Stomach (tissue), 9 donors: ENCODE data around the gene MAST4. TPM values are rescaled to one million over a fixed set of nuclear protein-coding genes. Genes with fewer than 3 reads are reported as not detected.

Experiments
- DNase-seq, 2 donors: peaks; one replicate each; pipeline versions ENCODE4 v3.0.0 to v3.0.0-alpha.2; 2013 to 2019
- H3K27ac ChIP-seq, 5 donors: fragments of 200-600 bp in 4 of 5; sonication (generic) in 4 of 5; one replicate each; pipeline ENCODE4 v1.5.1; 2013 to 2019; ENCODE audit warnings: mild to moderate bottlenecking in 1 of 5, moderate library complexity in 1 of 5
- H3K27me3 ChIP-seq, 3 donors: fragments of 200-600 bp; sonication (generic); one replicate each; pipeline ENCODE4 v1.5.1; 2017 to 2019; ENCODE audit warnings: mixed run types in 1 of 3
- H3K36me3 ChIP-seq, 4 donors: fragments of 200-600 bp; sonication (generic); 1 replicate in 3 of 4; 2 replicates in 1 of 4; pipeline ENCODE4 v1.5.1; 2016 to 2019
- H3K4me1 ChIP-seq, 4 donors: fragments of 200-600 bp; sonication (generic); one replicate each; pipeline ENCODE4 v1.5.1; 2016 to 2019
- H3K4me3 ChIP-seq, 4 donors: fragments of 200-600 bp; sonication (generic) in 3 of 4; one replicate each; pipeline ENCODE4 v1.5.1; 2016 to 2019; ENCODE audit warnings: mild to moderate bottlenecking in 1 of 4
- H3K9me3 ChIP-seq, 4 donors: fragments of 200-600 bp; sonication (generic); one replicate each; pipeline ENCODE4 v1.5.1; 2016 to 2019
- CTCF ChIP-seq, 7 experiments: fragments of 450-650 bp in 4 of 7; fragments of 200-600 bp in 3 of 7; sonication (generic) in 3 of 7; IDR thresholded peaks; one replicate each; pipeline ENCODE4 v1.5.1; 2016 to 2019; ENCODE audit warnings: antibody characterized with exemption in 7 of 7, control low read depth in 2 of 7, mild to moderate bottlenecking in 1 of 7
- EP300 ChIP-seq: sonication (generic); formaldehyde crosslinking; IDR thresholded peaks from one replicate; pipeline ENCODE4 v1.6.1; 2017; ENCODE audit warnings: antibody characterized with exemption
- POLR2A ChIP-seq, 4 donors: fragments of 450-650 bp; IDR thresholded peaks; one replicate each; pipeline ENCODE4 v1.6.1; 2016; ENCODE audit warnings: antibody characterized with exemption in 4 of 4, control low read depth in 2 of 4, mild to moderate bottlenecking in 1 of 4, moderate library complexity in 1 of 4
- POLR2AphosphoS5 ChIP-seq, 3 donors: sonication (generic); formaldehyde crosslinking; IDR thresholded peaks; one replicate each; pipeline ENCODE4 v1.6.1; 2016; ENCODE audit warnings: antibody characterized with exemption in 3 of 3
- WGBS, 5 donors: extraction: QIAGEN DNeasy Blood & Tissue Kit in 3 of 5; methylation state at CpG; one replicate each; pipeline versions ENCODE4 v1.1.5 to v1.1.7; 2013 to 2018; 5-methylcytosine and 5-hydroxymethylcytosine counted together
- intact Hi-C: fragments of 100-400 bp; cut with DNase I; formaldehyde crosslinking; loops from one replicate; pipeline ENCODE4 v1.15.1; 2023; ENCODE audit warnings: low total_unique reads
- polyA plus RNA-seq, 3 donors: library from polyadenylated mRNA; stranded (reverse); fragments of 200-250 nt; gene quantifications; one replicate each; pipeline ENCODE4 v1.2.3, GENCODE V29; 2013
- total RNA-seq, 5 donors: library from RNA; depleted of rRNA; stranded (reverse); fragments of >200 nt; gene quantifications; one replicate each; pipeline versions ENCODE4 v1.1.0 to v1.2.3, GENCODE V29; 2014 to 2016
- donor health status: healthy with polysubstance abuse.
- donor health status: Bipolar disorder and iron deficiency.
- donor health status: healthy.

Gene MAST4
- total and polyA plus RNA-seq, 8 donors: 1.5 to 52.5 (median 32.1) TPM

GRCh38 chr5:66813306-66813705 lies 217.1 kb downstream of the MAST4 start:
- Histone ChIP-seq H3K27me3 (no peaks in the 10 kb centered on the region), H3K4me3 (no peak overlapping the region), H3K4me1 (no peaks in the 10 kb centered on the region), H3K9me3 (no peaks in the 10 kb centered on the region), H3K27ac (no peak overlapping the region), H3K36me3 (no peaks in the 10 kb centered on the region)
- TF ChIP-seq POLR2A (IDR thresholded peaks at IDR 0.05) (no peak), POLR2AphosphoS5 (IDR thresholded peaks at IDR 0.05) (no peak), EP300 (no peak), CTCF (IDR thresholded peaks at IDR 0.05) (no peak)
- WGBS, 5 donors: 78 to 89% (median 83%) methylated on average over 1 of the region's 1 CpG
- intact Hi-C loops: no loop called here
- DNase-seq: no peak

GRCh38 chr5:66814146-66814991 lies 218.2 kb downstream of the MAST4 start:
- intact Hi-C loops: no loop called here
- H3K4me1 ChIP-seq: no peaks in the 10 kb centered on the region

GRCh38 chr5:66818304-66818934 lies 222.2 kb downstream of the MAST4 start:
- intact Hi-C loops: no loop called here
- no peaks in the 10 kb centered on the region for H3K27me3 ChIP-seq

More at GRCh38 chr5:66814146-66814991, 218.2 kb downstream of the MAST4 start:
- Histone ChIP-seq H3K36me3 (no peaks in the 10 kb centered on the region), H3K4me3 (no peak overlapping the region), H3K27ac (no peak overlapping the region), H3K27me3 (no peaks in the 10 kb centered on the region), H3K9me3 (no peaks in the 10 kb centered on the region)
- whole genome bisulfite sequencing, 5 donors: 37 to 49% (median 42%) methylated on average over 6 of the region's 6 CpGs
- peak in 1 of 2 donors; percentile 76 for DNase-seq
- TF ChIP-seq POLR2AphosphoS5 (IDR thresholded peaks at IDR 0.05) (no peak), EP300 (no peak), POLR2A (IDR thresholded peaks at IDR 0.05) (no peak), CTCF (IDR thresholded peaks at IDR 0.05) (peak in 5 of 7 experiments; percentile 28 to 74 (median 46))

More at GRCh38 chr5:66818304-66818934, 222.2 kb downstream of the MAST4 start:
- no peak overlapping the region for H3K27ac ChIP-seq
- no peaks in the 10 kb centered on the region for H3K36me3 ChIP-seq
- H3K4me1 ChIP-seq: no peaks in the 10 kb centered on the region
- no peaks in the 10 kb centered on the region for H3K9me3 ChIP-seq
- no peak overlapping the region for H3K4me3 ChIP-seq
- 89 to 95% (median 93%) methylated on average over 5 of the region's 5 CpGs for WGBS, 5 donors
- no peak for DNase-seq
- no peak for TF ChIP-seq CTCF (IDR thresholded peaks at IDR 0.05)
- no peak for TF ChIP-seq POLR2A (IDR thresholded peaks at IDR 0.05)
- no peak for TF ChIP-seq POLR2AphosphoS5 (IDR thresholded peaks at IDR 0.05)
- TF ChIP-seq EP300: no peak
